ENCODE measurements around the gene OSMR.

Gene OSMR

GRCh38 chr5:38867032-38867398 lies 21.2 kb downstream of the OSMR start:
- no peak for TF ChIP-seq CTCF (conservative IDR thresholded peaks at IDR 0.05)
- H3K27ac ChIP-seq = no peak overlapping the region

GRCh38 chr5:38867416-38867815 lies 21.6 kb downstream of the OSMR start:
- H3K27ac ChIP-seq = no peak overlapping the region

GRCh38 chr5:38870595-38870994 lies 24.8 kb downstream of the OSMR start:
- H3K27ac ChIP-seq = no peak overlapping the region
- no peak for TF ChIP-seq CTCF (conservative IDR thresholded peaks at IDR 0.05)

More at GRCh38 chr5:38867416-38867815, 21.6 kb downstream of the OSMR start:
- no peak for TF ChIP-seq CTCF (conservative IDR thresholded peaks at IDR 0.05)

- TF ChIP-seq CTCF (conservative IDR thresholded peaks at IDR 0.05) = no peak
- H3K27ac ChIP-seq = no peak overlapping the region
These were observed 25.3 kb downstream of the OSMR start for GRCh38 chr5:38871058-38871605.

GRCh38 chr5:38871790-38872551 lies 26.2 kb downstream of the OSMR start:
- no peak overlapping the region for H3K27ac ChIP-seq
- no peak for TF ChIP-seq CTCF (conservative IDR thresholded peaks at IDR 0.05)

- no peak overlapping the region for H3K27ac ChIP-seq
- TF ChIP-seq CTCF (conservative IDR thresholded peaks at IDR 0.05) = no peak
These were observed 27.0 kb downstream of the OSMR start for GRCh38 chr5:38872826-38873225.

GRCh38 chr5:38874948-38875456 lies 29.2 kb downstream of the OSMR start:
- TF ChIP-seq CTCF (conservative IDR thresholded peaks at IDR 0.05) = no peak

More at GRCh38 chr5:38874948-38875456, 29.2 kb downstream of the OSMR start:
- H3K27ac ChIP-seq = no peak overlapping the region

Data from VCaP (cell line).